Skeletal muscle tissue (tissue), 4 donors: ENCODE measurements around the gene DALRD3. TPM values are rescaled to one million over a fixed set of nuclear protein-coding genes. Genes with fewer than 3 reads are reported as not detected.

Experiments
- H3K27ac ChIP-seq: one replicate; pipeline ENCODE4 v1.7.0; 2013; ENCODE audit warnings: mild to moderate bottlenecking, low read depth, low read length, inconsistent platforms
- H3K27me3 ChIP-seq, 3 donors: one replicate each; pipeline ENCODE4 v1.7.0; 2013; ENCODE audit warnings: low read length in 3 of 3; ENCODE audit not compliant: control insufficient read depth in 3 of 3, insufficient read depth in 3 of 3
- H3K36me3 ChIP-seq, 3 donors: one replicate each; pipeline ENCODE4 v1.7.0; 2013; ENCODE audit warnings: low read length in 3 of 3; ENCODE audit not compliant: control insufficient read depth in 3 of 3, insufficient read depth in 3 of 3
- H3K4me1 ChIP-seq, 3 donors: one replicate each; pipeline ENCODE4 v1.7.0; 2013; ENCODE audit warnings: low read length in 3 of 3, mild to moderate bottlenecking in 3 of 3; ENCODE audit not compliant: control insufficient read depth in 3 of 3, insufficient read depth in 3 of 3
- H3K4me3 ChIP-seq, 3 donors: one replicate each; pipeline ENCODE4 v1.7.0; 2013; ENCODE audit warnings: low read length in 3 of 3
- H3K9ac ChIP-seq, 3 donors: one replicate each; pipeline ENCODE4 v1.7.0; 2013; ENCODE audit warnings: low read length in 3 of 3, mild to moderate bottlenecking in 3 of 3, moderate library complexity in 2 of 3, low read depth in 1 of 3
- H3K9me3 ChIP-seq, 3 donors: one replicate each; pipeline ENCODE4 v1.7.0; 2013; ENCODE audit warnings: low read length in 3 of 3; ENCODE audit not compliant: control insufficient read depth in 3 of 3
- total RNA-seq: library from RNA; depleted of rRNA; stranded (reverse); fragments of >200 nt; gene quantifications from one replicate; pipeline ENCODE4 v1.2.3, GENCODE V29; 2014
- donor health status: Osteomylitis.

Gene DALRD3
- total RNA-seq, 1 donor from 2014 or later = 27.7 TPM

DNA sequence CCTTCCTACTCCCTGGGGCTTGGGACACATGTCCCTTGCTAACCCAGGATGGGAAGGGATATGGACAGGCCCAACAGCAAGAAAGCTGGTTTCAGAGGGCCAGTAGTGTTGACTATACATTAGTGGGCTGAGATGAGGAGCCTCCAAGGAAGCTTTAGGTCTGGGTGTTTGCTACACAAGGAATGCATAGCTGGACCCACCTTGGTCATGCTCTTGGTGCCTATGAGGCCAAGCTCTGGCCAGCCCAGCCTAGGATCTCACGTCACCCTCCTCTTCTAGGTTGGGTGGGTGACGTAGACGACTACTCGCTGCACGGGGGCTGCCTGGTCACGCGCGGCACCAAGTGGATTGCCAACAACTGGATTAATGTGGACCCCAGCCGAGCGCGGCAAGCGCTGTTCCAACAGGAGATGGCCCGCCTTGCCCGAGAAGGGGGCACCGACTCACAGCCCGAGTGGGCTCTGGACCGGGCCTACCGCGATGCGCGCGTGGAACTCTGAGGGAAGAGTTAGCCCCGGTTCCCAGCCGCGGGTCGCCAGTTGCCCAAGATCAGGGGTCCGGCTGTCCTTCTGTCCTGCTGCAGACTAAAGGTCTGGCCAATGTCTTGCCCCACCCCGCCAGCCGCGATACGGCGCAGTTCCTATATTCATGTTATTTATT lies 11.8 kb downstream of the DALRD3 start:
- Histone ChIP-seq H3K27ac (peak overlapping the region; percentile 98), H3K9ac (peak overlapping the region; percentile 92 to 96 (median 93)), H3K4me3 (peak overlapping the region; percentile 89 to 97 (median 95)), H3K9me3 (no peaks in the 10 kb centered on the region), H3K4me1 (peaks cover 17 to 30% (median 20%) of the 10 kb centered on the region in 3 donors), H3K36me3 (peaks cover 0 to 6% (median 0%) of the 10 kb centered on the region in 3 donors), H3K27me3 (no peaks in the 10 kb centered on the region)

DNA sequence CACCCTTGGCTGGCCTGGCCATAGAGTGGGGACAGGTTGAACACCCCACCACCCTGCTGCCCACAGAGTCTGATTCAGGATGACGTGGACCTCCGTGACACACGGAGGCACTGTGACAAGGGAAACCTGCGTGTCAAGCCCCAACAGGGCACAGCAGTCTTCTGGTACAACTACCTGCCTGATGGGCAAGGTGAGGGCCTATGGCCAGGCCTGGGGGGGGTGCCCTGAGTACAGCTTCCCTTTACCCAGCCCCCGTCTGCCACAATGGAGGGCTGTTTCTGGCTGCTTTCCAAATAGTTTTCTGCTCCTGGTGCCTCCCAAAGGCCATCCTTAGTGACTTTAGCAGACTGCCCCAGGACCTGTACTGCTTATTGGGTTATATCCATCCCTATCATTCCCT lies 12.4 kb downstream of the DALRD3 start:
- no peaks in the 10 kb centered on the region for H3K9me3 ChIP-seq
- H3K4me1 ChIP-seq = peaks cover 16 to 27% (median 17%) of the 10 kb centered on the region in 3 donors
- H3K36me3 ChIP-seq = peaks cover 0 to 6% (median 0%) of the 10 kb centered on the region in 3 donors
- H3K4me3 ChIP-seq = peak overlapping the region; percentile 89 to 97 (median 95)
- no peaks in the 10 kb centered on the region for H3K27me3 ChIP-seq
- H3K27ac ChIP-seq = peak overlapping the region; percentile 98
- H3K9ac ChIP-seq = peak overlapping the region in 2 of 3 donors; percentile 93 to 96

DNA sequence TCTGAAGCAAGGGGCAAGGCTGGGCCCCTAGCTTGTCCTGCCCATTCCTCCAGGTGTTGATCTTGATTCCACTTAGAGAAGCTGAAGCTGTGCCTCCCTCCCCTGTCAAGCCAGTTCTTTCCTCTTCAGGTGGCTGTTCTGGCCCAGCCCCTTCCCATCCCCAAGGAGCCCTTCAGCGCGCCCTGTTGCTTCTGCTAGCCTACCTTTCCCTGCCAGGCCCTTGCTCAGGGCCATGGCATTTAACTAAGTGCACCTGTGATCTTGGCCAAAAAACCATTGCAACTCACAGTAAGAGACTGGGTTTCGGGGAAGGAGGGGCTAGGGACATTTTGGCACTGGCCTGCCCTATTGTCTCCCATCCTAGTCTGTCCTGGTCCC lies 13.1 kb downstream of the DALRD3 start:
- H3K9me3 ChIP-seq = no peaks in the 10 kb centered on the region
- no peak overlapping the region for H3K27ac ChIP-seq
- H3K4me1 ChIP-seq = peaks cover 16 to 27% (median 17%) of the 10 kb centered on the region in 3 donors
- H3K27me3 ChIP-seq = no peaks in the 10 kb centered on the region
- no peak overlapping the region for H3K4me3 ChIP-seq
- H3K9ac ChIP-seq = no peak overlapping the region
- H3K36me3 ChIP-seq = peaks cover 0 to 6% (median 0%) of the 10 kb centered on the region in 3 donors

DNA sequence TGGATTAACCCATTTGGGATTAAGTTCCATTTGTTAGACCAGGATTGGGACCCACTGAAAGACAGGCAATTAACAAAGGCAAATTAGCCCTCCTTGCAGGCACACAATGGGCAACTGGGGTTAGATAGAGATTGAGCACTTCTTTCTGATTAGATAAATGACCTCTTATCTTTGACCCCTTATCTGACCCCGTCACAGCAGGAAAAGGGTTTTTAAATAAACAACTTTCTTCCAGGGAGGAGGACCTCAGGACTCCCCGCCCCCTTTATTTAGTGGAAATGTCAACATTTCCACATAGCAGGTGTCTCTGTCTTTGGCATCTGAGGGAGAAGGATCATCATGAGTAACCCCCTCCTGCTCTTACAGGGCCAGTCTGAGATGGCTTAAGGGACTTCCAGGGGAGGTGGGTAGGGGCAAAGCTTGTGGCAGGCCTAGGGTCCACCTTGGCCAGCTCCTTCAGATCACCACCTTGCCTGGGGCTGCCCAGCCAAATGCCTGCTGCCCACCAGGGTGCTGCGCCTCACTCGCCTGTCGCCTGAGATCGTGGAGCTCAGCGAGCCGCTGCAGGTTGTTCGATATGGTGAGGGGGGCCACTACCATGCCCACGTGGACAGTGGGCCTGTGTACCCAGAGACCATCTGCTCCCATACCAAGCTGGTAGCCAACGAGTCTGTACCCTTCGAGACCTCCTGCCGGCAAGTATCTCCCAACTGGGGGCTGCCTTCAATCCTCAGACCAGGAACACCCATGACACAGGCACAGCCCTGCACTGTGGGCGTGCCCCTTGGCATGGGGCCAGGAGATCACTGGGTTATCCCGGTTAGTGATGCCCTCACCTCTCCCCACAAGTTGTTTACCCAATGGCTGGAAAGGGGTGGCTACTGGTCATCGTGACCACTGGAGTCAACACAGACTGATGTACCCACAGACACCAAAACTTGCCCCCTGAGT lies 13.8 kb downstream of the DALRD3 start:
- peaks cover 0 to 6% (median 0%) of the 10 kb centered on the region in 3 donors for H3K36me3 ChIP-seq
- H3K27me3 ChIP-seq = no peaks in the 10 kb centered on the region
- no peak overlapping the region for H3K9ac ChIP-seq
- no peaks in the 10 kb centered on the region for H3K9me3 ChIP-seq
- H3K4me3 ChIP-seq = no peak overlapping the region
- H3K4me1 ChIP-seq = peaks cover 16 to 27% (median 17%) of the 10 kb centered on the region in 3 donors
- no peak overlapping the region for H3K27ac ChIP-seq

DNA sequence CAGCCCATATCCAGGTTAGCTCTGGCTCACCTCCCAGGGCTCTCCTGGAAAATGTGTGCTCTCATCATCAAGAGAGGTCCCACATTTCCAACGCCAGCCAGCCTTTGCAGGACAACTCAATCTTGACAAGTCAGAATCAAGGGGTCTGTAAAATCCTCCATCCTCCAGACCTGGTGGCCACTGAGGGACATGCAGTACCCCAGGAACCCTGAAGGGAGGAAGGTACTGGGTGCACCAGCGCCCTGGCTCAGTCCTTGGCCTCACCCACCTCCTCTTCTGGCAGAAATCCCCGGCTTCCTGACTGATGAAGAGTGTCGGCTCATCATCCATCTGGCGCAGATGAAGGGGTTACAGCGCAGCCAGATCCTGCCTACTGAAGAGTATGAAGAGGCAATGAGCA lies 17.2 kb downstream of the DALRD3 start:
- Histone ChIP-seq H3K4me3 (no peak overlapping the region), H3K27ac (no peak overlapping the region), H3K9me3 (no peaks in the 10 kb centered on the region), H3K27me3 (no peaks in the 10 kb centered on the region), H3K4me1 (peaks cover 2 to 5% (median 3%) of the 10 kb centered on the region in 3 donors), H3K36me3 (peaks cover 0 to 6% (median 3%) of the 10 kb centered on the region in 3 donors), H3K9ac (no peak overlapping the region)

DNA sequence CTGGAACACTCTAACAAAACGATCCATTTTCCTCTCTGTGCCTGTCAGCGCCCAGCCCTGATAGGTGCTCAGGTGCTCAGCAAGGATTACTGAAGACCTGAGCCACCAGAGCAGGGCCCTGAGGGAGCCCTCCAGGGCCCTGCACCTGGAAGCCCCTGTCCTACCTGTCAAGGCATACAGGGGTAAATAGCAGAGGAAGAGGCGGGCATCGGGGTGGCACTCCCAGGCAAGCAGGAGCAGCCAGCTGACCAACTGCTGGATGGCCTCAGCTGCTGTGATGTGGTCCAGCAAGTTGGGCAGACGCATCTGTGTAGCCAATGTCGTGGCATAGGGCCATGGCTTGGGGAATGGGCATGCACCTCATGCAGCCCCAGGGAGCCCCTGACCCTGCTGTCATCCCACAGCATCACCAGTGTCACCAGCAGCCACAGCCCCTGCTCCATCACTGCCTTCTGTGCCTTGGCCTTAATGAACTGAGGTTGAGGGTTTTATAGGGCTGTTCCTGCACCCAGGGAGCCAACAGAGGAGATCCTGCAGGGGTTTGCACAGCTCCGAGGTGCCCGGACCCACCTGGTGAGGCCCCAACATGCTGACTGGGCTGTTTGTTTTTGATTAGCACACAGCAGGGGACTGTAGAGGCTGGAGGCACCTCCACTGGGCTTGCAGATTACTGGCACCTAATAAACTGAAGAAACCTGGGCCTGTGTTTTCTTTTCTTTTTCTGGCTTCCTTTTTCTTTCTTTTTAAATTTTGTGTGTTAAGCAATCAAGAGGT lies 19.1 kb downstream of the DALRD3 start:
- Histone ChIP-seq H3K9ac (no peak overlapping the region), H3K4me3 (no peak overlapping the region), H3K36me3 (peaks cover 0 to 9% (median 7%) of the 10 kb centered on the region in 3 donors), H3K4me1 (no peaks in the 10 kb centered on the region), H3K27ac (no peak overlapping the region), H3K9me3 (no peaks in the 10 kb centered on the region), H3K27me3 (no peaks in the 10 kb centered on the region)

DNA sequence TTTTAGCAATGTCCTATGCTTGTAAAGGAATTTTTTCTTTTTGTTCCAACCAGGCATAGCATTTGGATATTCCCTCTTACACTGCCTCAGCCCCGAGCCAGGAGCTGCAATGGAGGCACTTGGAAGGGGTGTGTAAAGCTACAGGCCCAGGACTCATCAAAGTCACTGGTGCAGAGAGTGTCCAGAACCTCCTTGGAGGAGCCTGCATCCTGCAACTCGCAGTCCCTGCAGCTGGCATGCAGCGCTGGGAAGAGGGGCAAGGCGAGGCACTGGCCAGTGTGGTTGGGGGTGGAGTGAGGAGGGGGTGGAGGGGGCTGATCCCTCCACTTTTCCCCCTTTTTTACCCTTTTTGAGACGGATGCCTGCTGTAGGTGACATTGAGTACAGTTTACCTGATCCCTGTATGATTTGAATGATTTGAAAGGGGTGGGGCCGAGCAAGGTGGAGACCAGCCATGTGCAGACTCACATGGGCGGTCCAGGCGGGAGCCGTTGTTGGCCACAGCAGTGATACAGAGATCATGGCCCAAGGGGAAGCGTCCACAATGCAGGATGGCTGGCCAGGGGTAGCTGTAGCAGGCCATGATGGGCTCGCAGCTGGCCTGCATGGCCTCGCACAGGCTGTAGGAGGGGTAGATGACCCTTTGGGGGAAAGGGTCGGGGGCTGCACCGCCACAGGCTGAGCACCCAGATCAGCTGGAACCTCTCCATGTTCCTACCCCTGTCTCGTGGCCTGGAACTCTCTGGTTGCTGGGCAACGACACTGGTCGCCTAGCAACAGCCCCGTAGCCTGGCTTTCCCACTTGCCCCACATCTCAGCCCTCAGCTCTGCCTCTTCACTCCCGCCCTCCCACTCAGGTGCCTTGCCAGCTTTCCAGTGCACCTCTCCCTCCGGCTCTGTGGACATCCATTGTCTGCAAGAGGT lies 20.4 kb downstream of the DALRD3 start:
- Histone ChIP-seq H3K27ac (no peak overlapping the region), H3K4me1 (no peaks in the 10 kb centered on the region), H3K36me3 (peaks cover 0 to 9% (median 7%) of the 10 kb centered on the region in 3 donors), H3K9ac (no peak overlapping the region), H3K9me3 (no peaks in the 10 kb centered on the region), H3K4me3 (no peak overlapping the region), H3K27me3 (no peaks in the 10 kb centered on the region)

DNA sequence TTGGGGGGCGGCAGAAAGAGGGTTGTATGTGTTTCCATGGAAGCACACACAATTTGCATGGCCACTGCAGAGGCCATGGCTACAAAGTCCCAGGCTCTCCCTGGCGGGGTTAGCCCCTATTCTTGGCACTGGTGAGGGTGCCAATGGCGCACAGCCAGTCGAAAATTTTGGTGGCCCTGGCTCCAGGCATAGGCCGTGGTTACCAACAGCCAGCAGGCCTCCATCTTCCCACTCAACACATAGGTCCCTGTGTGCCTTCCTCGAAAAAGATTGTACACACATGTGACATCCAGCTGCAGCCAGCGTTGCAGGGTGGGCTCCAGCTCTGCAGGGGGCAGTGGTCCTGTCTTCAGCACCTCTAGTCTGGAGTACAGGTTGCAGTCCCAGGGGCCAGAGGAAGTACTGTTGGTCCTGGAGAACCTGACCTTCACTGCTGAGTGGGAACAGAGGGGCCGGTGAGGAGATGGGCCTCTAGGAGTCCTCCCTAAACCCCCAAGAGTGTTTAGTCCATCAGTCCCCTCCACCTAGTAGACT lies 21.2 kb downstream of the DALRD3 start:
- H3K27me3 ChIP-seq = no peaks in the 10 kb centered on the region
- no peak overlapping the region for H3K27ac ChIP-seq
- H3K36me3 ChIP-seq = peaks cover 0 to 9% (median 7%) of the 10 kb centered on the region in 3 donors
- no peak overlapping the region for H3K9ac ChIP-seq
- no peak overlapping the region for H3K4me3 ChIP-seq
- H3K9me3 ChIP-seq = no peaks in the 10 kb centered on the region
- peaks cover 2 to 3% (median 2%) of the 10 kb centered on the region in 3 donors for H3K4me1 ChIP-seq

DNA sequence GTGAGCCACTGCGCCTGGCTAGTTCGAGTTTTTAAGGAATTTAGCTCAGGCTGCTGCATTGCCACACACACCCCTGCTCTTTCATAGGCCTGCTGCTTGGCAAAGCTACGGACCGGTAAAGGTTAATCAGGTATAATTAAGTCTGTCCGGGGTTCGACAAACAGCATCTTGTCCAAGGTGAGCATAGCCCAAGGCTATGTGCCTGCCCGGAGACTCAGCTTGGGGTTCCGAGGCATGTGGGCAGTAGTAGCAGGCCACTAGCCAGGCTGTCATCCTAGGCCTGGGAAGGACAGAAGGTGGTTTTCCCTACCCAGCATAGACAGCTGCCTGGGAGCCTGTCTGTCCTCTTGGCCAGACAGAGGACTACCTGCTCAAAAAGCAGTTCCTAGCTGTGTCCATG lies 21.7 kb downstream of the DALRD3 start:
- Histone ChIP-seq H3K4me3 (no peak overlapping the region), H3K9me3 (no peaks in the 10 kb centered on the region), H3K4me1 (peaks cover 6 to 8% (median 8%) of the 10 kb centered on the region in 3 donors), H3K27ac (no peak overlapping the region), H3K9ac (no peak overlapping the region), H3K27me3 (no peaks in the 10 kb centered on the region), H3K36me3 (peaks cover 0 to 9% (median 7%) of the 10 kb centered on the region in 3 donors)
